NCI-H128 (cell line): ENCODE results near the gene DNAH2.

Source experiments
- DNase-seq: peaks from one replicate; lab custom pipeline; 2025; ENCODE audit not compliant: unreplicated experiment; lab: John Stamatoyannopoulos, UW

Gene DNAH2

GRCh38 chr17:7719661-7720060 lies 2.1 kb downstream of the DNAH2 start:
- no peak for DNase-seq

- DNase-seq, result no peak
Observed at GRCh38 chr17:7720125-7720524, 2.6 kb downstream of the DNAH2 start.

GRCh38 chr17:7721612-7722011 lies 4.1 kb downstream of the DNAH2 start:
- no peak for DNase-seq

- no peak for DNase-seq
Observed at GRCh38 chr17:7727886-7728285, 10.3 kb downstream of the DNAH2 start.

GRCh38 chr17:7729816-7730215 lies 12.3 kb downstream of the DNAH2 start:
- no peak for DNase-seq

DNA sequence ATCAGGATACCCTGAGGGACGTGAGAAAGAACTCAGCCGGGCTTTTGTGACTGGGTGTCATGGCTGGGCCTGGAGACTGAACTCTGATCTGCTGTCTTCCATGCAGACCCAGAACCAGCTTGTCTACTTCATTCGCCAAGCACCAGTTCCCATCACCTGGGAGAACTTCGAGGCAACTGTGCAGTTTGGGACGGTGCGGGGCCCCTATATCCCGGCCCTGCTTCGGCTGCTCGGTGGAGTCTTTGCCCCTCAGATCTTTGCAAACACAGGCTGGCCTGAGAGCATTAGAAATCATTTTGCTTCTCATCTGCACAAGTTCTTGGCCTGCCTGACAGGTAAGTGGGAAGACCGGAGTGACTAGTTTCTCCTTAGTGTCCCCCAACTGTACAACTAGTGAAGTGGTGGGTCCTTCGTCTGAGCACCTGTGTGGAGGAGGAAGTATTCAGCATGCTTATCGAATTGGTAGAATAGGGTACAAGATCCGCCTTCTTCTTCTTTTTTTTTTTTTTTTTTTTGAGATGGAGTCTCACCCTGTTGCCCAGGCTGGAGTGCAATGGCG lies 15.5 kb downstream of the DNAH2 start:
- no peak for DNase-seq

DNA sequence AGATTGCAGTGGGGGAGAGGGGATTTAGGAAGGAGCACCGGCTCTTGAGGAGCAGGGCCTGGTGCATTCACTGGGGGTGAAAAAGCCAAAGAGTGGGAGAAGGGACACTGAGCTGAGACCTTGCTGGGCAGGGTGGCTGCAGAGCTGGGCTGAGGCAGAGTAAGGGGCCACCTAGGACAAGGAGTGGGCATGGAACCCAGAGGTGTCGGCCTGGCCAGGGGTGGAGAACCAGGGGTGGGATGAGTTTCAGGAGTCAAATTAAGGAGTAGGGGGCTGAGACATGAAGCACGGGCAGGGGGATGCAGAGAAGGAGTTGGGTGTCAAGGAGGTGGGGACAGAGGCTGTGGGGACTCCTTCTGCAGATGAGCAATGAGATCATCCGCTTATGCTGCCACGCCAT lies 20.1 kb downstream of the DNAH2 start:
- DNase-seq, result no peak

DNA sequence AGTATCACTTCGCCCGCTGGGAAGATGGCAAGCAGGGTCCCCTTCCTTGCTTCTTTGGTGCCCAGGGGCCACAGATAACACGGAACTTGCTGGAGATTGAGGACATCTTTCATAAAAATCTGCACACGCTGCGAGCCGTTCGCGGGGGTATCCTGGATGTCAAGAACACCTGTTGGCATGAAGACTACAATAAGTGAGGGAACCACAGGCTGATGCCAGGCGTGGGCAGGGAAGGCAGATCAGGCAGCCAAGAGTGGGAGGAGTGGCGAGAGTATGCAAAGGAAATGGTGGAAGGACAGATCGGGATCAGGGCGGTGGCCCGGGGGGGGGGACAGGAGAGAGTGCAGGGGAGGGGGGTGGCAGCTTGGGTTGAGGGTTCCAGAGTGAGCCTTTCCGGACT lies 22.2 kb downstream of the DNAH2 start:
- DNase-seq, result no peak

DNA sequence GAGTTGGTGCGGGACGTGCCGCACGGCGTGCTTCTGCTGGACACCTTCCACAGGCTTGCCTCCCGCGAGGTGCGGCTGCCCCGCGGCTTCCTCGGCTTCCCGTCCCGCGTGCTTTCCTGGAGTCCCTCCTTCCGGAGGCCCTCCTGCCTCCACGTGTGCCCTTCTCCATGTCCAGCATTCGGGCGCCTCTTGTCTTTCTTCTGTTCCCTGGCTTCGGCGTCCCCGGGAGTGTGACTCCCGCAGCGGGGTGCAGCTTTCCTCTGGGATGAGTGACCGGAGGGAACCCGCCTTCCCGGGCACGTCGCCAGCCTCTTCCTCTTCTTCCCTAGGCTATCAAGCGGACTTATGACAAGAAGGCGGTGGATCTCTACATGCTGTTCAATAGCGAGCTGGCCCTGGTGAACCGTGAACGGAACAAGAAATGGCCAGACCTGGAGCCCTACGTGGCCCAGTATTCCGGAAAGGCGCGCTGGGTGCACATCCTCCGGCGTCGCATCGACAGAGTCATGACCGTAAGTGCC lies 23.0 kb downstream of the DNAH2 start:
- DNase-seq, result peak; percentile 5

- no peak for DNase-seq
Observed at GRCh38 chr17:7742729-7743128, 25.2 kb downstream of the DNAH2 start.

DNA sequence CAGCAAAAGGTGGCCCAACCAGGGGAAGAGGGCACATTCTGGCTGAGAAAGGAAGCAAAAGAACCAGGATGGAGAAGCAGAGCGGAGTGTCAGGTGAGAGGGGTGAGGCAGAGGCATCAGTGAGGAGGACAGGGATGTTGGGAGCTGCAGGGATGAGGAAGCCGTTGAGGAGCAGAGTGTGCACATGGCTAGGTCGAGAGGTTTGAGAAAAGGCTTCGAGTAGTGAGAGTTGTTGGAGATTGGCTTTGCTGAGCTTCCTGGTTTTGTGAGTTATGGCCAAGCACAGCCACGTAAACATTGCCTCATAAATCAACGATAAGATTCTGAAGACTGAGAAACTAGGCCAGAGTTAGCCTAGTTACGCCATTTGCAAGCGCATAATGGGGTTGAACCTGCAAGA lies 26.9 kb downstream of the DNAH2 start:
- DNase-seq, result no peak

DNA sequence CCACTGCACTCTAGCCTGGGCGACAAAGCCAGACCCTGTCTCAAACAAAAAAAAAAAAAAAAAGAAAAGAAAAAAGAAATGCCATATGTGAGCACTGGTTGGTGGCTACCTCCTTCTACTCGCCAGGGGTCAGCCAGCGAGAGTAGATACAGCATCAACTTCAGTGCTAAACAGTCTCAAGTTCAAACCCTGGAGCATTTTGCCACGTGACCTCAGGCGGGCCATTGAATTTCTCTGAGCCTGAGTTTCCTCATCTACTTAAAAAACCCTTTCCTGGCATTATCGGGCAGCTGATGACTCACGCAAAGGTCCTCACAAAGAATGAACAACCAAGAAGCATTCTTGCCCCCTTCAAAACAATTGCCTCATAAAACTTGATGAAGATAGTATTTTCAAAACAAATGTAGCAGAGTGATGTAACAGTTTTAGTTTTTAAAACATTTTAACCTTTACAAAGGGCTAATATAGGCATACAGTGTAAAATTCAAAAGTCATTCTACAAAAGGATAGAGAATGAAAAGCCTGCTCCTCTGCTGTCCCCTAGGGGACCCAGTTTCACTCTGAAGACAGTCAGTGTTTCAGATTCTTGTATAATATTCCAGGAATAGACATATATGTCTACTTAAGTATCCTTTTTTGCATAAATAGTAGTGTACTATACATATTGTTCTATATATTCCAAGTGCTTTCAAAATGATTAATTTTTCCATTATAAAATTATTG lies 28.4 kb downstream of the DNAH2 start:
- peak; percentile 0 for DNase-seq

DNA sequence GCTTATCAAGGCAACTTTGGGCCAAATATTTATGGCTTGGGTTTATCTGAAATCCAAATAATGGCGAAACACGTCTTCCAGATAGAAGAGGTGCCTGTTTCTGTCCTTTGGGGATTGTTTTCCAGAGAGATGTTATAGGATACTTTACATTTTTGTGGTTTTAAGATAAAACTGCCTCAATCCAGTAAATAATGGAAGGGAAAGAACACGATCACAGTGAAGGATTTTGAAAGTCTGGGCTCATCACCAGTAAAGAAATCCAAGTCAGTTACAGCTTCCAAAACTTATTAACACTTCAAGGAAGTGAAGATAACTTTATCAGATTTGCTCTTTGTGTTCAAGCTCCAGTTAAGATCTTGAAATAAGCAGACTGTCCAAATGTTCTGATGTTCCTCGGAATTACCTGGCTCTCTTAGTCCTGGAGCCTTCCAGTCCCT lies 30.1 kb downstream of the DNAH2 start:
- no peak for DNase-seq

DNA sequence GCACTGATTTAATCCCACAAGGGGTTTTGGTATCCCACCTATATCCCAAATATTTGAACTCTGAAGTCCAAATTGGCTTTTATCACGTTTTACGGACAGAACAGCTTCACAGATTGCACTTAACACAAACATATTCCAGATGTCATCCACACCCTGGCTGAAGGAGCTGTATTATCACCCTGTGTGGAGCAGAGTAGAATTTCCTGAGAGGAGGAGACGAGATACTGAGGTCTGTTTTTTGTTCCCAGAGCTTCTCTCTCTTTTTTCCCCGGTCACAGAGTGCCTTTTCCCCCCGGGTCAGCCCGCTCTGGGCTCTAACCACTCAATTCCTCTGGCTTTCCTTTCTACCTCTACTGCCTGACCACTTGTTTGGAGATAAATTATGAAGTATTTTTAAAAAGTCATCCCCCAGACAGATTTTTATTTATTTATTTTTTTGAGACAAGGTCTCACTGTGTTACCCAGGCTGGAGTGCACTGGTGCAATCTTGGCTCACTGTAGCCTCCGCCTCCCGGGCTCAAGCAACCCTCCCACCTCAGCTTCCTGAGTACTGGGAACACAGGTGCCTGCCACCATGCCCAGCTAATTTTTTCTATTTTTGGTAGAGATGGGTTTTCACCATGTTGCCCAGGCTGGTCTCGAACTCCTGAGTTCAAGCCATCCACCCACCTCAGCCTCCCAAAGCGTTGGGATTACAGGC lies 30.7 kb downstream of the DNAH2 start:
- DNase-seq, result no peak

GRCh38 chr17:7750321-7750821 lies 32.8 kb downstream of the DNAH2 start:
- DNase-seq, result no peak

DNA sequence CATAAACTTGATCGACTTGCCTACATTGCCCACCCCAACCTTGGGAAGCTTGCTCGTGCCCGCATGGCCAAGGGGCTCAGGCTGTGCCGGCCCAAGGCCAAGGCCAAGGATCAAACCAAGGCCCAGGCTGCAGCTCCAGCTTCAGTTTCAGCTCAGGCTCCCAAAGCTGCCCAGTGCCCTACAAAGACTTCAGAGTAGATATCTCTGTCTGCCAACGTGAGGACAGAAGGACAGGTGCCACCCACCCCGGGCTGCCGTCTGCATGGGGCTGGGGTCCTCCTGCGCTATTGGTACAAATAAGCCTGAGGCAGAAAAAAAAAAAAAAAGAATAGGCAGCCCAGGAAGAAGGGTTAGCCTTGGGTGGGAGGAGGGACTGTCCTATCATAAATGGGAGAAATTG lies 37.1 kb downstream of the DNAH2 start:
- DNase-seq, result no peak

GRCh38 chr17:7755095-7755890 lies 37.7 kb downstream of the DNAH2 start:
- no peak for DNase-seq

DNA sequence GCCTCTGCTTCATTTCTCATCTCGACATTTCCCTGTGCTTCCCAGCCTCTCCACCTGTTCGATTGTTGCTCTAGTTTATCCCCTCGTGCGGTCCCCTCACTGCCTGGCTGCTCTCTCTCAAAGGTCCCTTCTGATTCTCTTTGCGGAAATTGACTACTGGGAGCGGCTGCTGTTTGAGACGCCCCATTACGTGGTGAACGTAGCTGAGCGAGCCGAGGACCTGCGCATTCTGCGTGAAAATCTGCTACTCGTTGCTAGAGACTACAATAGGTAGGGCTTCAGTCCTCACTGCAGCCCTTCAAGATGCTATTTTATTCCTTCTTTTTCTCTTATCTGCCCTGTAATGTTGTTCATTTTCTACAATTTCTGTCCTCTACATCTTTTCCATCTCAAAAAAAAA lies 39.4 kb downstream of the DNAH2 start:
- no peak for DNase-seq

DNA sequence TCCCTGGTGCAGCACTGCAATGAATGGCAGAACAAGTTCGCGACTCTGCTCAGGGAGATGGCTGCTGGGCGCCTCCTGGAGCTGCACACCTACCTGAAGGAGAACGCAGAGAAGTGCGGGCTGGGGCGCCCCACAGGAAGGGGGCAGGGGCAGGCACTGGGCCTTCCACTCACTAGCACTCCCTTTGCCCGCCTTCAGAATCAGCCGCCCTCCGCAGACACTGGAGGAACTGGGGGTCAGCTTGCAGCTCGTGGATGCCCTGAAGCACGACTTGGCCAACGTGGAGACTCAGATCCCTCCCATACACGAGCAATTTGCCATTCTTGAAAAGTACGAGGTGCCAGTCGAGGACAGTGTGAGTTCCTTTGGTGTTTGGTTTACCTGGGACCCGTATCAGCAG lies 46.4 kb downstream of the DNAH2 start:
- DNase-seq, result no peak

GRCh38 chr17:7767004-7767403 lies 49.5 kb downstream of the DNAH2 start:
- DNase-seq, result no peak

DNA sequence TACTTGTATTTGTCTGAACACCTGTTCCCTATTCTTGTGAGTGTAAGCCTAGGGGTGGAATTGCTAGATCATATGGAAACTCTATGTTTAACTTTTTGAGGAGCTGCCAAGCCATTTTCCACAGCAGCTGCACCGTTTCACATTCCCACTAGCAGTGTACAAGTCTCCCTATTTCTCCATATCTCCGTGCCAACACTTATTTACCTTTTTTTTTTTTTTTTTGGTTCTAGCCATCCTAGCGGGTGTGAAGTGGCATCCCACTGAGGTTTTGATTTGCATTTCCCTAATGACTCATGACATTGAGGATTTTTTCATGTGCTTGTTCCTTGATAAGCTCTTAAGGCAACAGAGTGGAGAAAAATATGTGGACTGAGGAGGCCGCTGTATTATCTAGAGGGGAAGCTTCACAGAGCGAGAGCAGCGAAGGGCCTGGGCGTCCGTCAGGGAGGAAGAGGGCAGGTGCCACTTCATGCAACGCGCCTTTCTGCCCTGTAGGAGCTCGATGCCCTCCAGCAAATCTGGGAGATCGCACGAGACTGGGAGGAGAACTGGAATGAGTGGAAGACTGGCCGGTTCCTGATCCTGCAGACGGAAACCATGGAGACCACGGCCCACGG lies 50.0 kb downstream of the DNAH2 start:
- no peak for DNase-seq
